Activated gamma-delta T cell treated with anti-CD3 and anti-CD28 coated beads, Interleukin-2, amount 50 U/mL, for 16 hours (primary cell): Measurements from ENCODE around the gene NAT8L.

Experiments
- DNase-seq: peaks from one replicate; pipeline ENCODE4 v3.0.0-alpha.2; 2020; ENCODE audit warnings: low read depth

NAT8L gene

GRCh38 chr4:2075987-2076907 lies 17.1 kb downstream of the NAT8L start:
- DNase-seq, result no peak

- DNase-seq, result no peak
Measured at GRCh38 chr4:2076908-2077536, 17.9 kb downstream of the NAT8L start.

GRCh38 chr4:2077537-2078460 lies 18.7 kb downstream of the NAT8L start:
- DNase-seq, result no peak

- no peak for DNase-seq
Measured at GRCh38 chr4:2078584-2078983, 19.5 kb downstream of the NAT8L start.

GRCh38 chr4:2079006-2079405 lies 19.9 kb downstream of the NAT8L start:
- DNase-seq, result no peak

- DNase-seq, result no peak
Measured at GRCh38 chr4:2079926-2080325, 20.8 kb downstream of the NAT8L start.

- DNase-seq, result no peak
Measured at GRCh38 chr4:2080429-2081300, 21.5 kb downstream of the NAT8L start.

GRCh38 chr4:2081540-2081939 lies 22.4 kb downstream of the NAT8L start:
- no peak for DNase-seq

GRCh38 chr4:2082118-2082517 lies 23.0 kb downstream of the NAT8L start:
- DNase-seq, result no peak

- no peak for DNase-seq
Measured at GRCh38 chr4:2082627-2083026, 23.5 kb downstream of the NAT8L start.

GRCh38 chr4:2083116-2083825 lies 24.1 kb downstream of the NAT8L start:
- DNase-seq, result no peak

GRCh38 chr4:2083826-2084160 lies 24.7 kb downstream of the NAT8L start:
- no peak for DNase-seq

GRCh38 chr4:2084316-2084715 lies 25.2 kb downstream of the NAT8L start:
- DNase-seq, result no peak

GRCh38 chr4:2085496-2085901 lies 26.4 kb downstream of the NAT8L start:
- no peak for DNase-seq

GRCh38 chr4:2087170-2087569 lies 28.0 kb downstream of the NAT8L start:
- no peak for DNase-seq

GRCh38 chr4:2089222-2089621 lies 30.1 kb downstream of the NAT8L start:
- no peak for DNase-seq

- no peak for DNase-seq
Measured at GRCh38 chr4:2090642-2091041, 31.5 kb downstream of the NAT8L start.

- DNase-seq, result no peak
Measured at GRCh38 chr4:2091990-2092668, 33.0 kb downstream of the NAT8L start.

- no peak for DNase-seq
Measured at GRCh38 chr4:2092669-2093053, 33.5 kb downstream of the NAT8L start.

GRCh38 chr4:2093265-2093664 lies 34.1 kb downstream of the NAT8L start:
- no peak for DNase-seq
